ENCODE results near the gene GRK5.

DNA sequence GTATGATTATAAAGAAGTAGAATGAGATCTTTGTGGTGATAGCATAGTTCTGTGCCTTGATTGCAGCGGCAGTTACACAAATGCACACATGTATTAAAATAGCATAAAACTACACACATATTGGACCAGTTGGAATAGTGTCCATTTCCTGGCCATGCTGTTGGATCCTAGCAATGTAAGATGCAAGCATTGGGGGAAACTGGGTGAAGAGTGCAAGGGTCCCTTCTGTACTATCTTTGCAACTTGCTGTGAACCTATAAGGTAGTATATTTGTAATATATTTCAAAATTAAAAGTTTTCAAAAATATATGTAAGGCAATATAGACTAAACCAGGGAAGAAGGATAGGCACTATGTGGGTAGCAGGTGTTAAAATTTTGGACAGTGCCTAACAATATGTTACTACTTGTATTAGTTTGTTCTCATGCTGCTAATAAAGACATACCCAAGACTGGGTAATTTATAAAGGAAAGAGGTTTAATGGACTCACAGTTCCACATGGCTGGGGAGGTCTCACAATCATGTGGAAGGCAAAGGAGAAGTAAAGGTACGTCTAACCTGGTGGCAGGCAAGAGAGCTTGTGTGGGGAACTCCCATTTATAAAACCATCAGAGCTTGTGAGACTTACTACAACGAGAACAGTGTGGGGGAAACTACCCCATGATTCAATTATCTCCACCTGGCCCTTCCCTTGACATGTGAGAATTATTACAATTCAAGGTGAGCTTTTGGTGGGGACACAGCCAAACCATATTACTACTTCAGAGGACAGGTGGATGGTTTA is 263.7 kb downstream of the GRK5 start:
- TF ChIP-seq, protein P1, sequence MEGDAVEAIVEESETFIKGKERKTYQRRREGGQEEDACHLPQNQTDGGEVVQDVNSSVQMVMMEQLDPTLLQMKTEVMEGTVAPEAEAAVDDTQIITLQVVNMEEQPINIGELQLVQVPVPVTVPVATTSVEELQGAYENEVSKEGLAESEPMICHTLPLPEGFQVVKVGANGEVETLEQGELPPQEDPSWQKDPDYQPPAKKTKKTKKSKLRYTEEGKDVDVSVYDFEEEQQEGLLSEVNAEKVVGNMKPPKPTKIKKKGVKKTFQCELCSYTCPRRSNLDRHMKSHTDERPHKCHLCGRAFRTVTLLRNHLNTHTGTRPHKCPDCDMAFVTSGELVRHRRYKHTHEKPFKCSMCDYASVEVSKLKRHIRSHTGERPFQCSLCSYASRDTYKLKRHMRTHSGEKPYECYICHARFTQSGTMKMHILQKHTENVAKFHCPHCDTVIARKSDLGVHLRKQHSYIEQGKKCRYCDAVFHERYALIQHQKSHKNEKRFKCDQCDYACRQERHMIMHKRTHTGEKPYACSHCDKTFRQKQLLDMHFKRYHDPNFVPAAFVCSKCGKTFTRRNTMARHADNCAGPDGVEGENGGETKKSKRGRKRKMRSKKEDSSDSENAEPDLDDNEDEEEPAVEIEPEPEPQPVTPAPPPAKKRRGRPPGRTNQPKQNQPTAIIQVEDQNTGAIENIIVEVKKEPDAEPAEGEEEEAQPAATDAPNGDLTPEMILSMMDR (IDR thresholded peaks at IDR 0.05; ENCODE audit: low read depth, low read length): no peak
- TF ChIP-seq EZH2phosphoT487 (IDR thresholded peaks at IDR 0.05; ENCODE audit: low read depth): no peak

Measured in OCI-LY3 (cell line).